Central memory CD4-positive, alpha-beta T cell (primary cell): ENCODE results near the gene BATF3.
"Not testable (repeated sequence)": the region's sequence is repeated elsewhere in the genome, so short reads cannot be mapped to it uniquely, and the experiment has no call there.

Experiments
- DNase-seq: peaks from one replicate; pipeline ENCODE4 v3.0.0; 2022
- total RNA-seq, 3 experiments: gene quantifications; one replicate each; lab custom pipeline; 2026; lab: John Stamatoyannopoulos, UW

The BATF3 gene
- 0.39 to 12.1 (median 2.5) reads per million in 3 experiments for total RNA-seq

- peak; percentile 34 for DNase-seq
Measured at GRCh38 chr1:212699625-212700222, at the start of gene BATF3. TSS of gene BATF3 (minus strand) at chr1:212699840. CDS start at chr1:212699762, 78 bp downstream.

DNA sequence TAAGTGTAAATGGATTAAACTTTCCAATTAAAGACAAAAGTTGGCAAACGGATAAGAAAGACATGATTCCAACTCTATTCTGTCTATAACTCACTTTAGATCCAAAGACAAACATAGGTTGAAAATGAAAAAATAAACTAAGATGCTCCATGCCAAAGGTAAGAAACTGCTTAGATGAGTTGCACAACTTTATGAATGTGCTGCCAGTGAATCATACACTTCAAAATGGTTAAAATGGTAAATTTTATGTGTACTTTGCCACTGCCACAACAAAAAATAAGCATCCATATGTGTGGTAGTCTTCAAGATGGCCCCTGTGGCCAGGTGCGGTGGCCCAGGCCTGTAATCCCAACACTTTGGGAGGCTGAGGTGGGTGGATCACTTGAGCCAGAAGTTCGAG is 46.9 kb upstream of the BATF3 start:
- no peak for DNase-seq

GRCh38 chr1:212745303-212745702 is 45.7 kb upstream of the BATF3 start:
- DNase-seq: no peak

GRCh38 chr1:212743901-212744475 is 44.3 kb upstream of the BATF3 start:
- DNase-seq: no peak

DNA sequence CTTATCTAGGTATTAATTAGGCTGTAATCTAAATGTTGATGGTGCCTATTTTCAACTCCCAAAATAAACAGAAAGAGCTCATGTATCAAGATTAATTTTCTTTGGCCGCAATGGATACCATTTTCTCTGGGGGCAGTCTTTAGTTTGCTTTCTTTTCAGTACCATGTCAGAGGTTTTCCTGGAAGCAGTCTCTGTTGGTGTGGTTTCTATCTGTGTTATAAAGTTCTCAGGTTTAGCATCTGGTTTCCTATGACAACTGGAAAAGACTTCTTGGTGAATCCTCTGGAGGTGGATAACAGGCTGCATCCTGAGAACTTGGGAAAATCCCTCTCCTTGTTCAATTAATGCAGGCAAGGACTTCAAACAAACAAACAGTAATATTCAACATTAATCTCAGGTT is 38.7 kb upstream of the BATF3 start:
- DNase-seq: no peak

GRCh38 chr1:212737559-212737958 is 37.9 kb upstream of the BATF3 start:
- no peak for DNase-seq

DNA sequence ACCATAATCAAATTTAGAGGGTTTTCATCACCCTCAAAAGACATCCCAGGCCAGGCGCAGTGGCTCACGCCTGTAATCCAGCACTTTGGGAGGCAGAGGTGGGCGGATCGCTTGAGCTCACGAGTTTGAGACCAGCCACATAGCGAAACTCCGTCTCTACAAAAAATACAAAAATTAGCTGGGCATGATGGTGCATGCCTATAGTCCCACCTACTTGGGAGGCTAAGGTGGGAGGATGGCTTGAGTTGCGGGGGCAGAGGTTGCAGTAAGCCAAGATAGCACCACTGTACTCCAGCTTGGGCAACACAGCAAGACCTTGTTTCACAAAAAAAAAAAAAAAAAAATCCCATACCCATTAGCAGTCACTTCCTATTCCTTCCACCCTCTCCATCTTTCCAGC is 33.5 kb upstream of the BATF3 start:
- DNase-seq: no peak

DNA sequence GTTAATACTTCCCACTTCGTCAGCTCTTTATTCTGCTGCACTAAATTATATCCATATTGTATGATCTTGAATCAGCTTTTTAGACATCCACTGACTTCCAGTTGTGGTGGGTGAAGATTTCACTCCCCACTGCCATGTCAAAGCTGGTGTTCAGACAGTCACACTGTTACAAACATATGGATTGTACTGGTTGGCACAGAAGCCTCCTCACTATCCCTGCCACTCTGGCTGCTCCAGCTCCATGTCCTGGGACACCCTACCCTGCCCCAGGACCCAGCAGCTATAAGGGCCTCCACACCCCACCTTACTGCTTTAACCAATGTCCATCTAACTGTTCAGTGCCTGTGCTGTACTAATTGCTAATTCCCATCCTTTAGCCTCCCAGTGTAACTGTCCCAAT is 32.0 kb upstream of the BATF3 start:
- no peak for DNase-seq

- no peak for DNase-seq
Measured at GRCh38 chr1:212728606-212729005, 29.0 kb upstream of the BATF3 start.

DNA sequence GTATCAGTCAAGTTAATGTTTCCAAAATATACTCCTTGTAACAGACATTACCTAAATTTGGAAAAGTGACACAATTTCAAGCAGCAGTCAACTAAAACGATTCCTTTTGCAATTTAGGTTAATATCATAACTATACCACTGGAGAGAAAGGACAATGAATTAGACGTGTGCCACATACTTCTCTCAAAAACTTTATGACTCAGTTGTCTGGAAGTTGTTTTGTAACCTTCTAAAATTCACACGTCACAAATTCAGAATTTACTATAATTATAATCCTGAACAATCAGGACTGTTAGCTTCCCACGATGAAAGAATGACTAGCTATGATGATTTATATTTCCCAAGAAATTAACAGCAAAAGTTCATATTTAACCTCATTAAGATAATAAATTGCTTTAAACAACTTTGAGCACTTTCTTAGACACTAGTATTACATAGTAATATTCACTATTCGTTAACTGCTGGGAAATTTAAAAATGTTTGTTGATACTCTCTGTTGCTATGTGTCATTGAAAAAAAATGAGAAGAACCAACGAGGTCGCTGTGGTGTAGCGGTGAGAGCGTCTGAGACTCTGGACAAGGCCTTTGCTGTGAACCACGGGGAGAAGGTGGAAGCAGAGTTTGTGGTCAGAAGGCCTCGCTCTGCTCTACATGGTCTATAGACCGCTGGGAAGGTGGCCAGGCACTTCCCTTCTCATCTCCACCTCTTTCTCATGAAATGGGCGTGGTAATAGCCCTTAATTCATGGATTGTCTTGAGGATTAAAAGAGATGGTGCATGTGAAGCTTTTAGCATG is 27.9 kb upstream of the BATF3 start:
- no peak for DNase-seq

DNA sequence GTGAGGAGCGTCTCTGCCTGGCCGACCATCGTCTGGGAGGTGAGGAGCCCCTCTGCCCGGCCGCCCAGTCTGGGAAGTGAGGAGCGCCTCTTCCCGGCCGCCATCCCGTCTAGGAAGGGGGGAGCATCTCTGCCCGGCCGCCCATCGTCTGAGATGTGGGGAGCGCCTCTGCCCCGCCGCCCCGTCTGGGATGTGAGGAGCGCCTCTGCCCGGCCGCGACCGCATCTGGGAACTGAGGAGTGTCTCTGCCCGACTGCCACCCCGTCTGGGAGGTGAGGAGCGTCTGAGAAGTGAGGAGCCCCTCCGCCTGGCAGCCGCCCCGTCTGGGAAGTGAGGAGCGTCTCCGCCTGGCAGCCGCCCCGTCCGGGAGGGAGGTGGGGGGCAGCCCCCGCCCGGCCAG is 25.0 kb upstream of the BATF3 start:
- not testable (repeated sequence) for DNase-seq

DNA sequence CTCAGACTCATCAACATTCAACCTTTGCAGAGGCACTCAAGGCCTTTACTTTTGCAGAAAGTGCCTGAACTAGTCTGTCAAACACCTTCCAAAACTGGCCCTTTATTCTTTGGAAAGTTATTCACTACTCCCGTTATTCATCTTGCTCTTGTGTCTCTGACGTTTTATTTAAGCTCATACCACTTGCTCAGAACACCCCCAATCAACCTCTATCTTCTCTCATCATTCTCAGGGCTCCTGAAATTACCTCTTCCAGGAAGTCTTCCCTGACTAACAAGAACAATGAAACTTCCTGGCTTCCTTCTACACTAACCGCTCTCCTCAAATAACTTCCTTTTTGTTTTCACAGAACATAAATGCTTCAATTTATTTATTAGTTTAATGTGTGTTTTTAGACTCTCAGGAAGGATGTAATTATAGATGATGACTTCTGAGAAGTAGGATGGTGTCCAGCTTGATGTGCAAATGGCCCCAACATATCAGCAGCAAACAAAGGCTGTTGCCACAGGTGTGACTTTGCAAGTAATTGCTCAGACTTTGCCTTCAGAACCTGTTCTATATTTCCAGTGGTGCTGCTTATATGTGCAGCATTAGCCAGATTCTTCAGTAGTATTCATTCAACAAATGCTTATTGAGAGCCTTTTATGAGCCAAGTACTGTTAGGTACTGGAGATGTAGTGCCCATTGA is 22.8 kb upstream of the BATF3 start:
- no peak for DNase-seq

- DNase-seq: no peak
Measured at GRCh38 chr1:212721388-212722247, 22.0 kb upstream of the BATF3 start.

GRCh38 chr1:212719633-212720032 is 20.0 kb upstream of the BATF3 start:
- no peak for DNase-seq

- DNase-seq: no peak
Measured at GRCh38 chr1:212718499-212718898, 18.9 kb upstream of the BATF3 start.

GRCh38 chr1:212716161-212716560 is 16.5 kb upstream of the BATF3 start:
- no peak for DNase-seq

- no peak for DNase-seq
Measured at GRCh38 chr1:212713465-212714136, 14.0 kb upstream of the BATF3 start.

DNA sequence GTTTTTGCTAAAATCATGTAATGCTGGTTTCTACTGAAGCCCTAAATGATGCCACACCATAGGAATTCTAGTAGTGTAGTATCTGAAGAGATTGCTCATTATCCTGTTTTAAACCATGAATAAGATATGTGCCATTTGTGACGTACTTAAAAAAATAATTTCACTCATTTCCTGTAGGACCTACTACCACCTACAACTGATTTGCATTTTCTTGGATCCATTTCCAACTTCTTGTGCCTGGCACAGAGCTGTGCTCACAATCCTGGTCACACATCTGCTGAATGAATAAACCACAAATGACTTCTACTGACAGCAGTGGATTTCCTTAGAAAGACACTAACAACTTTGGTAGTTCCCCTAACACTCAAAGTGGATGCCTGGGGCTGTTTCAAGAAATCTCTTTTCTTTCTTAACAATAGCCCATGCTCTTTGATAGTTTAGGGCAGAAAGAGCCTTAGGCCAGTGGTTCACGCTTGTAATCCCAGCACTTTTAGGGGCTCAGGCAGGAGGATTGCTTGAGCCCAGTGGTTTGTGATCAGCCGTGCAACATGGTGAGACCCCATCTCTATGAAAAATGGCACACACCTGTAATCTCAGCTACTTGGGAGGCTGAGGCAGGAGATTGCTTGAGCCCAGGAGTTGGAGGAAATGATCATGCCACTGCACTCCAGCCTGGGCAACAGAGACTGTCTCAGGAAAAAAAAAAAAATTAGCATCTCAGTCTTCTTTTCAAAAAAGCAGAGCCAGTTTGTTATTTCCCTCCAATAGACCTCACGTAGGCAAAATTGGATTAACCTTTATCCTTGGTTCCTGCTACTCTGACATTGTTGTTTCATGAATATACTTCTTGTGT is 13.0 kb upstream of the BATF3 start:
- no peak for DNase-seq

DNA sequence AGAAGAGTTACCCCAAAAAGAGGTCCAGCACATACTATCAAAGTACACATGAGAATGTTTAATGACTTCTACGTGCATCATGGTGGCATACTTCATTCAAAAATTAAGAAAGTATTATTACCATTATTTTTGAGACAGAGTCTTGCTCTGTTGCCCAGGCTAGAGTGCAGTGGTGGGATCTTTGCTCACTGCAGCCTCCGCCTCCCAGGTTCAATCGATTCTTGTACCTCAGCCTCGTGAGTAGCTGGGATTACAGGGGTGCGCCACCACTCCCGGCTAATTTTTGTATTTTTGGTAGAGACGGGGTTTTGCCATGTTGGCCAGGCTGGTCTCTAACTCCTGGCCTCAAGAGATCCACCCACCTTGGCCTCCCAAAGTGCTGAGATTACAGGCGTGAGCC is 12.3 kb upstream of the BATF3 start:
- DNase-seq: not testable (repeated sequence)

DNA sequence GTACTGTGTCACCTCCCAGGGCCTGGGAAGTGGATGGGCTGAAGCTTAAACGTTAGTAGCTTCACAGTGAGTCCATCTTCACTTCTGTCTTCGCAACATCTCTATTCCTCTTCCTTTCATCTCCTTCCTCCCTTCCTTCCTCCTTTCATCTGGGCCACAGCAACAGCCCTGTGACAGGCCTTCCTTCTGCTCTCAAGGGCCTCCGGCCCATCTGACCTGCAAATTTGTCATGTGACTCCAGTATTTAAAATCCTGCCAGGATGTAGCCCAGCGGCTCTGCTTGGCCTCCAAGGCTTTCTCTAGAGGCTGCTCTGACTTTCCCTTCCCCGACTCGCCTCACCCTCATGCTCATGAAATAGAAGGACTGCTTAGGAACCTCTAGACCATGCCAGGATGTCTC is 10.9 kb upstream of the BATF3 start:
- no peak for DNase-seq

DNA sequence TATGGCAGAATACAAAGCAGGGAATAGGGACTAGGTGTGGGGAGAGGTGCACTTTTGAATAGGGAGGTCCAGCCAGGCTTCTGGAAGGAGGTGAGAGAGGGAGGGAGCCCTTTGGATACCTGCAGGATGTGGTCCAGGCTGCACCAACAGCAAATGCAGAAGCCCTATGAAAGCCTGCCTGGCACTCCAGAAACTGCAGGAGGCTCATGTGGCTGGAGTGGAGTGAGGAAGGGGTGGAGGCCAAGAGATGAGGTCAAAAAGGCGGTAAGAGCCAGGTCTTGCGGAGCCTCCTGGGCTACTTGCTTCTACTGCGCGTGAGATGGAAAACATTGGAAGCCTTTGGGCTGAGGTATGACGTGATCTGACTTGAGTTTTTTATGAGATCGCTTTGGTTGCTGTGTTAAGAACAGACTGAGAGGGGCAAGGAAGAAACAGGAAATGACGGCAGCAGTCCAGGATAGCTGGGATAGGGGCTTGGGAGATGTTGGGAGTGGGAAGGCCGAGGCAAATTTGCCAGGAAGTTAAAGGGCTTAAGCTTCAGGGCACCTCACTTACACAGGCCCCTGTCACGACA is 4.4 kb upstream of the BATF3 start:
- no peak for DNase-seq
